Lower leg skin (tissue), 4 donors: ENCODE data around the gene BLTP3B. TPM values are rescaled to one million over a fixed set of nuclear protein-coding genes. Genes with fewer than 3 reads are reported as not detected.

Experiments used
- DNase-seq, 2 donors: peaks; one replicate each; pipeline ENCODE4 v3.0.0-alpha.2; 2019; ENCODE audit warnings: low spot score in 2 of 2
- H3K4me3 ChIP-seq: fragments of 200-600 bp; sonication (generic); 2 replicates; pipeline ENCODE4 v1.5.1; 2017; ENCODE audit warnings: mild to moderate bottlenecking, low read depth; ENCODE audit not compliant: poor library complexity, severe bottlenecking
- CTCF ChIP-seq, 3 donors: fragments of 450-650 bp; IDR thresholded peaks; one replicate each; pipeline ENCODE4 v1.5.1; 2016; ENCODE audit warnings: antibody characterized with exemption in 3 of 3, mild to moderate bottlenecking in 3 of 3, moderate library complexity in 2 of 3
- POLR2A ChIP-seq, 2 donors: fragments of 450-650 bp; IDR thresholded peaks; one replicate each; pipeline ENCODE4 v1.6.1; 2016 to 2017; ENCODE audit warnings: antibody characterized with exemption in 2 of 2, mild to moderate bottlenecking in 1 of 2, moderate library complexity in 1 of 2
- WGBS, 2 donors: methylation state at CpG; one replicate each; pipeline ENCODE4 v1.1.5; 2018; 5-methylcytosine and 5-hydroxymethylcytosine counted together
- intact Hi-C: fragments of 100-400 bp; cut with DNase I; formaldehyde crosslinking; loops from one replicate; pipeline ENCODE4 v1.15.0; 2023; ENCODE audit warnings: low total_unique reads
- microRNA counts, 2 donors: library from miRNA; unstranded; fragments of <30 nt; microRNA quantifications; one replicate each; lab custom pipeline; 2016
- microRNA-seq, 2 donors: library from miRNA; unstranded; fragments of <30 nt; microRNA quantifications; one replicate each; pipeline ENCODE4, GENCODE V29; 2016; ENCODE audit warnings: borderline replicate concordance in 2 of 2, borderline number of aligned reads in 1 of 2
- total RNA-seq, 4 donors: library from RNA; depleted of rRNA; stranded (reverse); fragments of >200 nt; gene quantifications; one replicate each; pipeline ENCODE4 v1.1.0, GENCODE V29; 2016

The BLTP3B gene
- total RNA-seq, 4 donors from 2014 or later = 20.3 to 29.1 (median 23.6) TPM

GRCh38 chr12:100101000-100101399, 41.7 kb downstream of the BLTP3B start:
- WGBS, 2 donors = 77 to 79% methylated on average over 3 of the region's 3 CpGs
- DNase-seq = no peak
- H3K4me3 ChIP-seq = no peak overlapping the region
- TF ChIP-seq CTCF (IDR thresholded peaks at IDR 0.05) = no peak
- no peak for TF ChIP-seq POLR2A (IDR thresholded peaks at IDR 0.05)
- intact Hi-C loops = no loop called here

MicroRNAs encoded within 50 kb of the gene (microRNA counts, 767-probe panel; counts per million panel counts)
- microRNA hsa-miR-1827 (lab: Ali Mortazavi, UCI) = 0 to 358 counts per million in 2 donors

Small RNA genes lying within 50 kb of the gene (microRNA-seq; reads per million reads assigned to microRNA genes)
- 0 reads per million in 2 donors for gene MIR1827

Other genes starting within 250 kb of the BLTP3B start
- gene ANKS1B, start 157.9 kb downstream of the BLTP3B start, total RNA-seq = 1 to 10 TPM; 1.5 to 5.5 (median 4.4) TPM
- gene ACTR6, start 57.9 kb upstream of the BLTP3B start, total RNA-seq = 10 to 100 TPM in 3 of 4 donors, 1 to 10 TPM in 1; 7.6 to 24.7 (median 16.7) TPM
- gene DEPDC4, start 124.2 kb upstream of the BLTP3B start, total RNA-seq = not detected
- gene SCYL2, start 124.3 kb upstream of the BLTP3B start, total RNA-seq = 10 to 100 TPM; 36.9 to 66.7 (median 39.6) TPM
- not detected for gene SLC17A8, start 214.2 kb upstream of the BLTP3B start, total RNA-seq